Measurements from ENCODE around the gene CCDC88C. TPM values are rescaled to one million over a fixed set of nuclear protein-coding genes. Genes with fewer than 3 reads are reported as not detected.

CCDC88C gene
- total RNA-seq, 1 experiment from 2014 or later: 19.7 TPM

GRCh38 chr14:91263329-91263728 is 154.3 kb downstream of the CCDC88C start:
- H3K27me3 ChIP-seq (ENCODE audit: low read length): no peaks in the 10 kb centered on the region
- no peak for TF ChIP-seq EZH2phosphoT487 (IDR thresholded peaks at IDR 0.05; ENCODE audit: borderline replicate concordance, low read length)
- no peak for TF ChIP-seq EZH2 (IDR thresholded peaks at IDR 0.05; ENCODE audit: low read length, unreplicated experiment)
- TF ChIP-seq CTCF (conservative IDR thresholded peaks at IDR 0.05; ENCODE audit: low read depth, low read length): no peak
- no peak for DNase-seq
- no peaks in the 10 kb centered on the region for H3K79me2 ChIP-seq (ENCODE audit: low read length)
- peak overlapping the region; percentile 91; the same call in 1 of the 2 replicates for H2AFZ ChIP-seq (ENCODE audit: low read length)
- no peaks in the 10 kb centered on the region for H3K9me2 ChIP-seq (replicated peaks; ENCODE audit: low read length)
- H3K4me2 ChIP-seq (ENCODE audit: low read length): peak overlapping the region; percentile 97; the same call in 1 of the 2 replicates
- H3K27ac ChIP-seq (ENCODE audit: low read length): no peak overlapping the region
- no peaks in the 10 kb centered on the region for H4K20me1 ChIP-seq (ENCODE audit: low read length)
- intact Hi-C loops (cut with micrococcal nuclease): no loop called here
- CTCF ChIA-PET: no interaction called here
- H3K4me3 ChIP-seq (ENCODE audit: low read length): no peak overlapping the region; the same call in 1 of the 2 replicates
- no peaks in the 10 kb centered on the region for H3F3A ChIP-seq (ENCODE audit: low read length, unreplicated experiment)
- H3K9me3 ChIP-seq (ENCODE audit: low read length): no peaks in the 10 kb centered on the region
- H3K36me3 ChIP-seq (ENCODE audit: low read depth, low read length): no peaks in the 10 kb centered on the region
- H3K4me1 ChIP-seq (ENCODE audit: insufficient read depth, low read length): no peaks in the 10 kb centered on the region
- BruUV-seq (replicated peaks): no TSS peak
- POLR2A ChIA-PET (ENCODE audit: unreplicated experiment): no interaction called here
- no peak overlapping the region for H3K9ac ChIP-seq (ENCODE audit: low read length)
- ATAC-seq: no peak

GRCh38 chr14:91261986-91262549 is 155.6 kb downstream of the CCDC88C start:
- ChIA-PET CTCF (no interaction called here), POLR2A (ENCODE audit: unreplicated experiment) (interaction anchor here (0.6 kb wide), 1 partner anchor 19 kb away, joined by 4 read pairs; no protein-coding TSS in a partner anchor)
- Histone ChIP-seq H2AFZ (ENCODE audit: low read length) (no peak overlapping the region), H3K9ac (ENCODE audit: low read length) (no peak overlapping the region), H3K9me3 (ENCODE audit: low read length) (no peaks in the 10 kb centered on the region), H3F3A (ENCODE audit: low read length, unreplicated experiment) (no peaks in the 10 kb centered on the region), H3K4me1 (ENCODE audit: insufficient read depth, low read length) (no peaks in the 10 kb centered on the region), H3K27ac (ENCODE audit: low read length) (no peak overlapping the region), H3K4me2 (ENCODE audit: low read length) (no peak overlapping the region), H3K9me2 (replicated peaks; ENCODE audit: low read length) (no peaks in the 10 kb centered on the region), H4K20me1 (ENCODE audit: low read length) (no peaks in the 10 kb centered on the region), H3K4me3 (ENCODE audit: low read length) (no peak overlapping the region), H3K79me2 (ENCODE audit: low read length) (no peaks in the 10 kb centered on the region), H3K27me3 (ENCODE audit: low read length) (no peaks in the 10 kb centered on the region), H3K36me3 (ENCODE audit: low read depth, low read length) (no peaks in the 10 kb centered on the region)
- no TSS peak for BruUV-seq (replicated peaks)
- TF ChIP-seq CTCF (conservative IDR thresholded peaks at IDR 0.05; ENCODE audit: low read depth, low read length) (no peak), EZH2phosphoT487 (IDR thresholded peaks at IDR 0.05; ENCODE audit: borderline replicate concordance, low read length) (no peak), EZH2 (IDR thresholded peaks at IDR 0.05; ENCODE audit: low read length, unreplicated experiment) (no peak)
- intact Hi-C loops (cut with micrococcal nuclease): no loop called here
- no peak for DNase-seq
- no peak for ATAC-seq

GRCh38 chr14:91261115-91261514 is 156.5 kb downstream of the CCDC88C start:
- no peaks in the 10 kb centered on the region for H3F3A ChIP-seq (ENCODE audit: low read length, unreplicated experiment)
- intact Hi-C loops (cut with micrococcal nuclease): no loop called here
- no peaks in the 10 kb centered on the region for H3K9me3 ChIP-seq (ENCODE audit: low read length)
- H2AFZ ChIP-seq (ENCODE audit: low read length): no peak overlapping the region
- CTCF ChIA-PET: no interaction called here
- TF ChIP-seq EZH2phosphoT487 (IDR thresholded peaks at IDR 0.05; ENCODE audit: borderline replicate concordance, low read length): no peak
- no peak for TF ChIP-seq EZH2 (IDR thresholded peaks at IDR 0.05; ENCODE audit: low read length, unreplicated experiment)
- no peak for TF ChIP-seq CTCF (conservative IDR thresholded peaks at IDR 0.05; ENCODE audit: low read depth, low read length)
- no peaks in the 10 kb centered on the region for H3K9me2 ChIP-seq (replicated peaks; ENCODE audit: low read length)
- no peak overlapping the region for H3K4me3 ChIP-seq (ENCODE audit: low read length)
- H3K36me3 ChIP-seq (ENCODE audit: low read depth, low read length): no peaks in the 10 kb centered on the region
- H3K4me2 ChIP-seq (ENCODE audit: low read length): no peak overlapping the region
- no peak overlapping the region for H3K9ac ChIP-seq (ENCODE audit: low read length)
- DNase-seq (no peak), ATAC-seq (no peak)
- no peaks in the 10 kb centered on the region for H4K20me1 ChIP-seq (ENCODE audit: low read length)
- H3K4me1 ChIP-seq (ENCODE audit: insufficient read depth, low read length): no peaks in the 10 kb centered on the region
- H3K79me2 ChIP-seq (ENCODE audit: low read length): no peaks in the 10 kb centered on the region
- no peak overlapping the region for H3K27ac ChIP-seq (ENCODE audit: low read length)
- no peaks in the 10 kb centered on the region for H3K27me3 ChIP-seq (ENCODE audit: low read length)
- POLR2A ChIA-PET (ENCODE audit: unreplicated experiment): no interaction called here
- BruUV-seq (replicated peaks): no TSS peak

Data from PC-3 (cell line).